Measurements from ENCODE around the gene KCNIP2. TPM values are rescaled to one million over a fixed set of nuclear protein-coding genes. Genes with fewer than 3 reads are reported as not detected.

Gene KCNIP2
- total and polyA plus RNA-seq, 2 of the 4 experiments (the other 2 are of a cell fraction), result under 0.01 to 0.87 TPM

- Histone ChIP-seq H3K4me1 (ENCODE audit: control insufficient read depth, insufficient read depth, low read length) (peaks cover 13% of the 10 kb centered on the region), H4K8ac (ENCODE audit: low read depth in 2 of 2, low read length in 2 of 2) (peak overlapping the region; percentile 44 to 81), H2BK120ac (ENCODE audit: low read depth, low read length) (peak overlapping the region; percentile 70), H3K36me3 (ENCODE audit: control insufficient read depth, insufficient read depth, low read length) (no peaks in the 10 kb centered on the region), H3K4me2 (ENCODE audit: low read depth, low read length) (no peak overlapping the region; the same call in 1 of the 2 replicates), H3K27me3 (ENCODE audit: control insufficient read depth, insufficient read depth, low read length) (no peaks in the 10 kb centered on the region), H3K23ac (ENCODE audit: low read depth, low read length) (peak overlapping the region; percentile 71), H2AFZ (replicated peaks; ENCODE audit: low read length, poor library complexity) (peak overlapping the region; percentile 69), H3K9me1 (ENCODE audit: insufficient read depth, low read length) (peaks cover 11% of the 10 kb centered on the region), H4K91ac (ENCODE audit: insufficient read depth, low read depth, low read length) (peak overlapping the region; percentile 63), H3K18ac (ENCODE audit: low read depth, low read length) (peak overlapping the region; percentile 52; the same call in 1 of the 2 replicates), H4K5ac (ENCODE audit: low read depth, low read length) (0 out of 2 replicates have a peak overlapping the region, but pooled peaks have one; percentile 7), H3K9me3 (ENCODE audit: control insufficient read depth, insufficient read depth, low read length) (no peaks in the 10 kb centered on the region), H3K9ac (ENCODE audit: low read depth, low read length) (peak overlapping the region; percentile 9; the same call in 1 of the 2 replicates), H2BK15ac (ENCODE audit: low read depth, low read length) (peak overlapping the region; percentile 11; the same call in 1 of the 3 replicates), H3K4me3 (ENCODE audit: insufficient read depth, low read depth, low read length) (no peak overlapping the region), H2AK5ac (ENCODE audit: low read depth, low read length) (peak overlapping the region; percentile 50), H3K56ac (ENCODE audit: extremely low read depth, insufficient read depth, low read length) (peak overlapping the region; percentile 22; the same call in 1 of the 2 replicates), H3K27ac (ENCODE audit: insufficient read depth, low read length) (peak overlapping the region; percentile 75), H2BK5ac (ENCODE audit: low read depth, low read length, poor library complexity, severe bottlenecking) (peak overlapping the region; percentile 88), H3K14ac (replicated peaks; ENCODE audit: low read depth, low read length) (peak overlapping the region; percentile 58), H3K79me1 (ENCODE audit: low read depth in 1 of 2, low read length in 2 of 2) (peaks cover 14 to 20% of the 10 kb centered on the region in 2 experiments), H2AK9ac (replicated peaks; ENCODE audit: low read depth, low read length, poor library complexity) (peak overlapping the region; percentile 21), H2BK20ac (ENCODE audit: low read depth, low read length) (peak overlapping the region; percentile 11), H4K20me1 (ENCODE audit: insufficient read depth, low read length) (peaks cover 4% of the 10 kb centered on the region; the same call in 1 of the 2 replicates), H3K4ac (ENCODE audit: low read depth, low read length) (peak overlapping the region; percentile 91)
- CTCF ChIA-PET, result interaction anchor here (0.6 to 2.2 kb wide), 6 partner anchors 10 to 130 kb away, joined by 3 to 10 read pairs (median 6); no protein-coding TSS in a partner anchor
- BruUV-seq (replicated peaks), result no TSS peak
- ATAC-seq (ENCODE audit: low read depth), result no peak; the same call in 1 of the 2 replicates
- WGBS, 2 experiments (ENCODE audit: extremely low coverage in 2 of 2, insufficient read length in 1 of 2), result no CpG with 5 or more reads among the region's 2 CpGs
- intact Hi-C loops (cut with micrococcal nuclease), result no loop called here
- TF ChIP-seq, protein P1, sequence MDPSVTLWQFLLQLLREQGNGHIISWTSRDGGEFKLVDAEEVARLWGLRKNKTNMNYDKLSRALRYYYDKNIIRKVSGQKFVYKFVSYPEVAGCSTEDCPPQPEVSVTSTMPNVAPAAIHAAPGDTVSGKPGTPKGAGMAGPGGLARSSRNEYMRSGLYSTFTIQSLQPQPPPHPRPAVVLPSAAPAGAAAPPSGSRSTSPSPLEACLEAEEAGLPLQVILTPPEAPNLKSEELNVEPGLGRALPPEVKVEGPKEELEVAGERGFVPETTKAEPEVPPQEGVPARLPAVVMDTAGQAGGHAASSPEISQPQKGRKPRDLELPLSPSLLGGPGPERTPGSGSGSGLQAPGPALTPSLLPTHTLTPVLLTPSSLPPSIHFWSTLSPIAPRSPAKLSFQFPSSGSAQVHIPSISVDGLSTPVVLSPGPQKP (IDR thresholded peaks at IDR 0.05; ENCODE audit: borderline replicate concordance, low read depth, low read length), result no peak
- TF ChIP-seq CEBPB (IDR thresholded peaks at IDR 0.05; ENCODE audit: low read depth, low read length) (no peak), RFX5 (IDR thresholded peaks at IDR 0.05; ENCODE audit: low read depth, low read length) (no peak), RAD21 (IDR thresholded peaks at IDR 0.05; ENCODE audit: low read length) (no peak), MAZ (IDR thresholded peaks at IDR 0.05; ENCODE audit: borderline replicate concordance, low read depth, low read length) (no peak), SMC3 (IDR thresholded peaks at IDR 0.05; ENCODE audit: low read depth, low read length) (no peak), NFE2L2 (IDR thresholded peaks at IDR 0.05; ENCODE audit: low read depth, low read length) (no peak), RCOR1 (IDR thresholded peaks at IDR 0.05; ENCODE audit: insufficient replicate concordance, low read length) (no peak), MAFK (IDR thresholded peaks at IDR 0.05; ENCODE audit: low read depth, low read length) (no peak), USF2 (IDR thresholded peaks at IDR 0.05; ENCODE audit: low read depth, low read length) (no peak), CHD1 (IDR thresholded peaks at IDR 0.05; ENCODE audit: low read depth, low read length) (no peak), FOS (IDR thresholded peaks at IDR 0.05; ENCODE audit: low read depth, low read length) (no peak), BHLHE40 (IDR thresholded peaks at IDR 0.05; ENCODE audit: low read depth, low read length) (no peak), MXI1 (IDR thresholded peaks at IDR 0.05; ENCODE audit: borderline replicate concordance, low read depth, low read length) (no peak), POLR2A (IDR thresholded peaks at IDR 0.05; ENCODE audit: low read depth, low read length) (no peak)
- TF ChIP-seq, protein P2, sequence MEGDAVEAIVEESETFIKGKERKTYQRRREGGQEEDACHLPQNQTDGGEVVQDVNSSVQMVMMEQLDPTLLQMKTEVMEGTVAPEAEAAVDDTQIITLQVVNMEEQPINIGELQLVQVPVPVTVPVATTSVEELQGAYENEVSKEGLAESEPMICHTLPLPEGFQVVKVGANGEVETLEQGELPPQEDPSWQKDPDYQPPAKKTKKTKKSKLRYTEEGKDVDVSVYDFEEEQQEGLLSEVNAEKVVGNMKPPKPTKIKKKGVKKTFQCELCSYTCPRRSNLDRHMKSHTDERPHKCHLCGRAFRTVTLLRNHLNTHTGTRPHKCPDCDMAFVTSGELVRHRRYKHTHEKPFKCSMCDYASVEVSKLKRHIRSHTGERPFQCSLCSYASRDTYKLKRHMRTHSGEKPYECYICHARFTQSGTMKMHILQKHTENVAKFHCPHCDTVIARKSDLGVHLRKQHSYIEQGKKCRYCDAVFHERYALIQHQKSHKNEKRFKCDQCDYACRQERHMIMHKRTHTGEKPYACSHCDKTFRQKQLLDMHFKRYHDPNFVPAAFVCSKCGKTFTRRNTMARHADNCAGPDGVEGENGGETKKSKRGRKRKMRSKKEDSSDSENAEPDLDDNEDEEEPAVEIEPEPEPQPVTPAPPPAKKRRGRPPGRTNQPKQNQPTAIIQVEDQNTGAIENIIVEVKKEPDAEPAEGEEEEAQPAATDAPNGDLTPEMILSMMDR (conservative IDR thresholded peaks at IDR 0.05; ENCODE audit: low read depth, low read length), result no peak
- in situ Hi-C loops (cut with MboI; ENCODE audit: low sequenced_read_pairs), result loop anchor here (10.0 kb wide), 1 partner anchor 135 kb away; no protein-coding TSS in a partner anchor
- POLR2A ChIA-PET (ENCODE audit: unreplicated experiment), result interaction anchor here (1.1 kb wide), 1 partner anchor 16 kb away, joined by 4 read pairs; no protein-coding TSS in a partner anchor
- dilution Hi-C loops (cut with HindIII; ENCODE audit: low sequenced_read_pairs, unreplicated experiment), result no loop called here
- no peak for DNase-seq
Measured at GRCh38 chr10:101880232-101880573, 36.6 kb upstream of the KCNIP2 start.

Data from IMR-90 (cell line).